ENCODE data around the gene LHFPL3.

LHFPL3 gene

GRCh38 chr7:104642560-104642959 lies 314.2 kb downstream of the LHFPL3 start:
- no peaks in the 10 kb centered on the region for H3K36me3 ChIP-seq (ENCODE audit: control insufficient read depth, insufficient read depth, low read length)
- H3K27ac ChIP-seq (ENCODE audit: low read depth, low read length), result no peak overlapping the region
- no peak overlapping the region for H3K9ac ChIP-seq (ENCODE audit: low read length)
- H3K9me3 ChIP-seq (ENCODE audit: control insufficient read depth, insufficient read depth, low read depth, low read length), result no peaks in the 10 kb centered on the region
- no peak overlapping the region for H3K4me3 ChIP-seq (ENCODE audit: low read depth, low read length)
- no peaks in the 10 kb centered on the region for H3K4me1 ChIP-seq (ENCODE audit: control insufficient read depth, insufficient read depth, low read length)
- no peaks in the 10 kb centered on the region for H3K27me3 ChIP-seq (ENCODE audit: control insufficient read depth, insufficient read depth, low read length)

- H3K9ac ChIP-seq (ENCODE audit: low read length), result no peak overlapping the region
- no peaks in the 10 kb centered on the region for H3K9me3 ChIP-seq (ENCODE audit: control insufficient read depth, insufficient read depth, low read depth, low read length)
- no peaks in the 10 kb centered on the region for H3K36me3 ChIP-seq (ENCODE audit: control insufficient read depth, insufficient read depth, low read length)
- no peaks in the 10 kb centered on the region for H3K27me3 ChIP-seq (ENCODE audit: control insufficient read depth, insufficient read depth, low read length)
- no peak overlapping the region for H3K4me3 ChIP-seq (ENCODE audit: low read depth, low read length)
- H3K27ac ChIP-seq (ENCODE audit: low read depth, low read length), result no peak overlapping the region
- no peaks in the 10 kb centered on the region for H3K4me1 ChIP-seq (ENCODE audit: control insufficient read depth, insufficient read depth, low read length)
These were observed 315.3 kb downstream of the LHFPL3 start for GRCh38 chr7:104643587-104644217.

- H3K9ac ChIP-seq (ENCODE audit: low read length), result no peak overlapping the region
- H3K9me3 ChIP-seq (ENCODE audit: control insufficient read depth, insufficient read depth, low read depth, low read length), result no peaks in the 10 kb centered on the region
These were observed 322.7 kb downstream of the LHFPL3 start for GRCh38 chr7:104650991-104651640.

GRCh38 chr7:104652434-104652833 lies 324.0 kb downstream of the LHFPL3 start:
- Histone ChIP-seq H3K9me3 (ENCODE audit: control insufficient read depth, insufficient read depth, low read depth, low read length) (no peaks in the 10 kb centered on the region), H3K27me3 (ENCODE audit: control insufficient read depth, insufficient read depth, low read length) (no peaks in the 10 kb centered on the region; the same call in 1 of the 2 replicates), H3K9ac (ENCODE audit: low read length) (no peak overlapping the region), H3K4me1 (ENCODE audit: control insufficient read depth, insufficient read depth, low read length) (no peaks in the 10 kb centered on the region), H3K4me3 (ENCODE audit: low read depth, low read length) (no peak overlapping the region), H3K36me3 (ENCODE audit: control insufficient read depth, insufficient read depth, low read length) (no peaks in the 10 kb centered on the region), H3K27ac (ENCODE audit: low read depth, low read length) (no peak overlapping the region)

More at GRCh38 chr7:104650991-104651640, 322.7 kb downstream of the LHFPL3 start:
- no peak overlapping the region for H3K27ac ChIP-seq (ENCODE audit: low read depth, low read length)
- H3K36me3 ChIP-seq (ENCODE audit: control insufficient read depth, insufficient read depth, low read length), result no peaks in the 10 kb centered on the region
- H3K27me3 ChIP-seq (ENCODE audit: control insufficient read depth, insufficient read depth, low read length), result no peaks in the 10 kb centered on the region; the same call in 1 of the 2 replicates
- H3K4me1 ChIP-seq (ENCODE audit: control insufficient read depth, insufficient read depth, low read length), result no peaks in the 10 kb centered on the region
- H3K4me3 ChIP-seq (ENCODE audit: low read depth, low read length), result no peak overlapping the region

- Histone ChIP-seq H3K27ac (ENCODE audit: low read depth, low read length) (no peak overlapping the region), H3K9me3 (ENCODE audit: control insufficient read depth, insufficient read depth, low read depth, low read length) (no peaks in the 10 kb centered on the region), H3K4me3 (ENCODE audit: low read depth, low read length) (no peak overlapping the region), H3K9ac (ENCODE audit: low read length) (no peak overlapping the region), H3K27me3 (ENCODE audit: control insufficient read depth, insufficient read depth, low read length) (no peaks in the 10 kb centered on the region; the same call in 1 of the 2 replicates), H3K36me3 (ENCODE audit: control insufficient read depth, insufficient read depth, low read length) (no peaks in the 10 kb centered on the region), H3K4me1 (ENCODE audit: control insufficient read depth, insufficient read depth, low read length) (no peaks in the 10 kb centered on the region)
These were observed 324.5 kb downstream of the LHFPL3 start for GRCh38 chr7:104652865-104653264.

GRCh38 chr7:104653825-104654401 lies 325.5 kb downstream of the LHFPL3 start:
- Histone ChIP-seq H3K9me3 (ENCODE audit: control insufficient read depth, insufficient read depth, low read depth, low read length) (no peaks in the 10 kb centered on the region), H3K4me1 (ENCODE audit: control insufficient read depth, insufficient read depth, low read length) (no peaks in the 10 kb centered on the region), H3K27me3 (ENCODE audit: control insufficient read depth, insufficient read depth, low read length) (no peaks in the 10 kb centered on the region; the same call in 1 of the 2 replicates), H3K36me3 (ENCODE audit: control insufficient read depth, insufficient read depth, low read length) (no peaks in the 10 kb centered on the region), H3K4me3 (ENCODE audit: low read depth, low read length) (no peak overlapping the region), H3K9ac (ENCODE audit: low read length) (no peak overlapping the region), H3K27ac (ENCODE audit: low read depth, low read length) (no peak overlapping the region)

GRCh38 chr7:104655592-104655991 lies 327.2 kb downstream of the LHFPL3 start:
- Histone ChIP-seq H3K9me3 (ENCODE audit: control insufficient read depth, insufficient read depth, low read depth, low read length) (no peaks in the 10 kb centered on the region), H3K36me3 (ENCODE audit: control insufficient read depth, insufficient read depth, low read length) (no peaks in the 10 kb centered on the region), H3K4me1 (ENCODE audit: control insufficient read depth, insufficient read depth, low read length) (no peaks in the 10 kb centered on the region), H3K27me3 (ENCODE audit: control insufficient read depth, insufficient read depth, low read length) (peaks cover 2% of the 10 kb centered on the region; the same call in 1 of the 2 replicates), H3K4me3 (ENCODE audit: low read depth, low read length) (no peak overlapping the region), H3K9ac (ENCODE audit: low read length) (no peak overlapping the region), H3K27ac (ENCODE audit: low read depth, low read length) (no peak overlapping the region)

- Histone ChIP-seq H3K36me3 (ENCODE audit: control insufficient read depth, insufficient read depth, low read length) (no peaks in the 10 kb centered on the region), H3K9me3 (ENCODE audit: control insufficient read depth, insufficient read depth, low read depth, low read length) (no peaks in the 10 kb centered on the region), H3K4me1 (ENCODE audit: control insufficient read depth, insufficient read depth, low read length) (no peaks in the 10 kb centered on the region), H3K4me3 (ENCODE audit: low read depth, low read length) (no peak overlapping the region), H3K27ac (ENCODE audit: low read depth, low read length) (no peak overlapping the region), H3K9ac (ENCODE audit: low read length) (no peak overlapping the region), H3K27me3 (ENCODE audit: control insufficient read depth, insufficient read depth, low read length) (peaks cover 2% of the 10 kb centered on the region; the same call in 1 of the 2 replicates)
These were observed 328.1 kb downstream of the LHFPL3 start for GRCh38 chr7:104656467-104656866.

GRCh38 chr7:104657134-104657533 lies 328.7 kb downstream of the LHFPL3 start:
- Histone ChIP-seq H3K9me3 (ENCODE audit: control insufficient read depth, insufficient read depth, low read depth, low read length) (no peaks in the 10 kb centered on the region), H3K4me1 (ENCODE audit: control insufficient read depth, insufficient read depth, low read length) (no peaks in the 10 kb centered on the region), H3K27me3 (ENCODE audit: control insufficient read depth, insufficient read depth, low read length) (peaks cover 2% of the 10 kb centered on the region; the same call in 1 of the 2 replicates), H3K4me3 (ENCODE audit: low read depth, low read length) (no peak overlapping the region), H3K36me3 (ENCODE audit: control insufficient read depth, insufficient read depth, low read length) (no peaks in the 10 kb centered on the region), H3K9ac (ENCODE audit: low read length) (no peak overlapping the region), H3K27ac (ENCODE audit: low read depth, low read length) (no peak overlapping the region)

- Histone ChIP-seq H3K27me3 (ENCODE audit: control insufficient read depth, insufficient read depth, low read length) (peaks cover 2% of the 10 kb centered on the region; the same call in 1 of the 2 replicates), H3K27ac (ENCODE audit: low read depth, low read length) (no peak overlapping the region), H3K9me3 (ENCODE audit: control insufficient read depth, insufficient read depth, low read depth, low read length) (no peaks in the 10 kb centered on the region), H3K9ac (ENCODE audit: low read length) (no peak overlapping the region), H3K4me3 (ENCODE audit: low read depth, low read length) (no peak overlapping the region), H3K36me3 (ENCODE audit: control insufficient read depth, insufficient read depth, low read length) (no peaks in the 10 kb centered on the region), H3K4me1 (ENCODE audit: control insufficient read depth, insufficient read depth, low read length) (no peaks in the 10 kb centered on the region)
These were observed 333.2 kb downstream of the LHFPL3 start for GRCh38 chr7:104661575-104661974.

GRCh38 chr7:104664648-104665047 lies 336.2 kb downstream of the LHFPL3 start:
- H3K27me3 ChIP-seq (ENCODE audit: control insufficient read depth, insufficient read depth, low read length), result no peaks in the 10 kb centered on the region; the same call in 1 of the 2 replicates
- no peaks in the 10 kb centered on the region for H3K4me1 ChIP-seq (ENCODE audit: control insufficient read depth, insufficient read depth, low read length)
- H3K27ac ChIP-seq (ENCODE audit: low read depth, low read length), result no peak overlapping the region
- no peak overlapping the region for H3K9ac ChIP-seq (ENCODE audit: low read length)
- no peaks in the 10 kb centered on the region for H3K36me3 ChIP-seq (ENCODE audit: control insufficient read depth, insufficient read depth, low read length)
- H3K4me3 ChIP-seq (ENCODE audit: low read depth, low read length), result no peak overlapping the region
- no peaks in the 10 kb centered on the region for H3K9me3 ChIP-seq (ENCODE audit: control insufficient read depth, insufficient read depth, low read depth, low read length)

Data from HUES6 (cell line).